HG02588 (cell line): ENCODE results near the gene DDI2.

ENCODE experiments used
- ATAC-seq: cut with Tn5 transposase; IDR thresholded peaks from one replicate; pipeline ENCODE4 v1.9.1; 2021; ENCODE audit warnings: mild to moderate bottlenecking, moderate library complexity; ENCODE audit not compliant: unreplicated experiment

The DDI2 gene

GRCh38 chr1:15605398-15606383 lies 11.6 kb upstream of the DDI2 start:
- ATAC-seq, result no peak

GRCh38 chr1:15609631-15610030 lies 7.6 kb upstream of the DDI2 start:
- ATAC-seq, result no peak

GRCh38 chr1:15610167-15610566 lies 7.1 kb upstream of the DDI2 start:
- ATAC-seq, result no peak

- peak; percentile 10 for ATAC-seq
These were observed 685 bp upstream of the DDI2 start for GRCh38 chr1:15616373-15617172.

GRCh38 chr1:15618077-15618654 lies 908 bp downstream of the DDI2 start:
- ATAC-seq, result no peak

- no peak for ATAC-seq
These were observed 1.6 kb downstream of the DDI2 start for GRCh38 chr1:15618655-15619525.

- no peak for ATAC-seq
These were observed 2.9 kb downstream of the DDI2 start for GRCh38 chr1:15620155-15620545.

GRCh38 chr1:15620902-15621682 lies 3.8 kb downstream of the DDI2 start:
- ATAC-seq, result no peak

GRCh38 chr1:15621975-15622374 lies 4.7 kb downstream of the DDI2 start:
- no peak for ATAC-seq

GRCh38 chr1:15622712-15623373 lies 5.6 kb downstream of the DDI2 start:
- no peak for ATAC-seq

GRCh38 chr1:15623435-15623834 lies 6.2 kb downstream of the DDI2 start:
- ATAC-seq, result no peak

GRCh38 chr1:15624133-15624714 lies 7.0 kb downstream of the DDI2 start:
- ATAC-seq, result no peak

- no peak for ATAC-seq
These were observed 8.0 kb downstream of the DDI2 start for GRCh38 chr1:15625056-15625917.

- ATAC-seq, result no peak
These were observed 9.2 kb downstream of the DDI2 start for GRCh38 chr1:15626269-15626950.

- ATAC-seq, result peak; percentile 85
These were observed 10.2 kb downstream of the DDI2 start for GRCh38 chr1:15627343-15627988.

- peak; percentile 11 for ATAC-seq
These were observed 10.7 kb downstream of the DDI2 start for GRCh38 chr1:15628003-15628402.
